Large intestine (tissue), 3 donors: ENCODE results near the gene SEMA6A. TPM values are rescaled to one million over a fixed set of nuclear protein-coding genes. Genes with fewer than 3 reads are reported as not detected.

Source experiments
- DNase-seq, 2 donors: peaks; one replicate each; pipeline versions ENCODE4 v3.0.0 to v3.0.0-alpha.2; 2013
- H3K27ac ChIP-seq: one replicate; pipeline ENCODE4 v1.5.1; 2013; ENCODE audit warnings: low read length
- H3K27me3 ChIP-seq: 2 replicates; pipeline ENCODE4 v1.6.1; 2013; ENCODE audit warnings: low read length; ENCODE audit not compliant: control insufficient read depth, insufficient read depth
- H3K36me3 ChIP-seq: 2 replicates; pipeline ENCODE4 v1.6.1; 2013; ENCODE audit warnings: low read length; ENCODE audit not compliant: control insufficient read depth, insufficient read depth
- H3K4me1 ChIP-seq: one replicate; pipeline ENCODE4 v1.6.1; 2013; ENCODE audit warnings: low read length; ENCODE audit not compliant: control insufficient read depth, insufficient read depth
- H3K4me3 ChIP-seq: one replicate; pipeline ENCODE4 v1.5.1; 2013; ENCODE audit warnings: low read length
- H3K9me3 ChIP-seq: one replicate; pipeline ENCODE4 v1.6.1; 2013; ENCODE audit warnings: mild to moderate bottlenecking, low read depth, low read length, moderate library complexity; ENCODE audit not compliant: control insufficient read depth
- WGBS: methylation state at CpG from one replicate; pipeline ENCODE4 v1.1.5; 2013; ENCODE audit warnings: low lambda C conversion rate; ENCODE audit not compliant: insufficient coverage; 5-methylcytosine and 5-hydroxymethylcytosine counted together
- polyA plus RNA-seq: library from polyadenylated mRNA; unstranded; fragments of 120-200 nt; gene quantifications from one replicate; pipeline ENCODE4 v1.2.1, GENCODE V29; 2013

The SEMA6A gene
- polyA plus RNA-seq, 1 donor: 55.9 TPM

- H3K4me3 ChIP-seq: no peak overlapping the region
- no peaks in the 10 kb centered on the region for H3K9me3 ChIP-seq
- H3K4me1 ChIP-seq: peaks cover 16% of the 10 kb centered on the region
- H3K36me3 ChIP-seq: peaks cover under 1% of the 10 kb centered on the region
- DNase-seq: no peak
- H3K27me3 ChIP-seq: no peaks in the 10 kb centered on the region
- no peak overlapping the region for H3K27ac ChIP-seq
- no CpG with 5 or more reads among the region's 6 CpGs for WGBS
These were observed 65.0 kb downstream of the SEMA6A start for GRCh38 chr5:116509483-116510244.

- WGBS: 100% methylated on average over 3 of the region's 6 CpGs
- Histone ChIP-seq H3K27ac (no peak overlapping the region), H3K4me1 (peaks cover 16% of the 10 kb centered on the region), H3K36me3 (peaks cover 7% of the 10 kb centered on the region), H3K27me3 (no peaks in the 10 kb centered on the region), H3K4me3 (no peak overlapping the region), H3K9me3 (no peaks in the 10 kb centered on the region)
- DNase-seq: no peak
These were observed 65.8 kb downstream of the SEMA6A start for GRCh38 chr5:116508835-116509234.

GRCh38 chr5:116507941-116508655 is 66.5 kb downstream of the SEMA6A start:
- DNase-seq: no peak
- WGBS: 100% methylated on average over 2 of the region's 10 CpGs
- Histone ChIP-seq H3K27ac (no peak overlapping the region), H3K36me3 (peaks cover 14% of the 10 kb centered on the region), H3K27me3 (no peaks in the 10 kb centered on the region), H3K9me3 (no peaks in the 10 kb centered on the region), H3K4me3 (no peak overlapping the region), H3K4me1 (peaks cover 16% of the 10 kb centered on the region)

GRCh38 chr5:116507051-116507537 is 67.5 kb downstream of the SEMA6A start:
- DNase-seq: no peak
- H3K4me1 ChIP-seq: peaks cover 15% of the 10 kb centered on the region
- H3K27me3 ChIP-seq: no peaks in the 10 kb centered on the region
- no peak overlapping the region for H3K27ac ChIP-seq
- peaks cover 19% of the 10 kb centered on the region for H3K36me3 ChIP-seq
- H3K9me3 ChIP-seq: no peaks in the 10 kb centered on the region
- WGBS: no CpG with 5 or more reads among the region's 3 CpGs
- no peak overlapping the region for H3K4me3 ChIP-seq

GRCh38 chr5:116506488-116506887 is 68.1 kb downstream of the SEMA6A start:
- H3K36me3 ChIP-seq: peaks cover 24% of the 10 kb centered on the region
- no peak overlapping the region for H3K4me3 ChIP-seq
- WGBS: 83% methylated on average over 1 of the region's 2 CpGs
- no peaks in the 10 kb centered on the region for H3K27me3 ChIP-seq
- no peak overlapping the region for H3K27ac ChIP-seq
- no peak for DNase-seq
- H3K9me3 ChIP-seq: no peaks in the 10 kb centered on the region
- H3K4me1 ChIP-seq: peaks cover 9% of the 10 kb centered on the region

GRCh38 chr5:116504593-116505166 is 69.9 kb downstream of the SEMA6A start:
- Histone ChIP-seq H3K27ac (no peak overlapping the region), H3K4me1 (peaks cover 5% of the 10 kb centered on the region)

GRCh38 chr5:116502616-116503015 is 72.0 kb downstream of the SEMA6A start:
- H3K9me3 ChIP-seq: no peaks in the 10 kb centered on the region
- H3K4me1 ChIP-seq: peaks cover 10% of the 10 kb centered on the region
- WGBS: no CpG with 5 or more reads among the region's 3 CpGs
- H3K36me3 ChIP-seq: peaks cover 35% of the 10 kb centered on the region
- no peak overlapping the region for H3K4me3 ChIP-seq
- no peak for DNase-seq
- H3K27ac ChIP-seq: no peak overlapping the region
- H3K27me3 ChIP-seq: no peaks in the 10 kb centered on the region

More at GRCh38 chr5:116504593-116505166, 69.9 kb downstream of the SEMA6A start:
- Histone ChIP-seq H3K9me3 (no peaks in the 10 kb centered on the region), H3K36me3 (peaks cover 35% of the 10 kb centered on the region), H3K4me3 (no peak overlapping the region), H3K27me3 (no peaks in the 10 kb centered on the region)
- DNase-seq: no peak
- WGBS: 100% methylated on average over 2 of the region's 8 CpGs

GRCh38 chr5:116502138-116502537 is 72.5 kb downstream of the SEMA6A start:
- no peak for DNase-seq
- H3K4me3 ChIP-seq: no peak overlapping the region
- H3K27me3 ChIP-seq: no peaks in the 10 kb centered on the region
- H3K4me1 ChIP-seq: peaks cover 10% of the 10 kb centered on the region
- H3K36me3 ChIP-seq: peaks cover 38% of the 10 kb centered on the region
- no peaks in the 10 kb centered on the region for H3K9me3 ChIP-seq
- no CpG with 5 or more reads among the region's 4 CpGs for WGBS
- H3K27ac ChIP-seq: no peak overlapping the region

GRCh38 chr5:116498503-116499048 is 76.0 kb downstream of the SEMA6A start:
- DNase-seq: peak; percentile 18 to 58
- no peaks in the 10 kb centered on the region for H3K9me3 ChIP-seq
- peaks cover 10% of the 10 kb centered on the region for H3K4me1 ChIP-seq
- no peaks in the 10 kb centered on the region for H3K27me3 ChIP-seq
- WGBS: no CpG with 5 or more reads among the region's 4 CpGs
- peaks cover 54% of the 10 kb centered on the region for H3K36me3 ChIP-seq
- no peak overlapping the region for H3K4me3 ChIP-seq
- peak overlapping the region; percentile 30 for H3K27ac ChIP-seq

GRCh38 chr5:116497631-116498030 is 77.0 kb downstream of the SEMA6A start:
- no peak for DNase-seq
- H3K4me1 ChIP-seq: peaks cover 14% of the 10 kb centered on the region
- H3K27me3 ChIP-seq: no peaks in the 10 kb centered on the region
- H3K4me3 ChIP-seq: no peak overlapping the region
- 94% methylated on average over 4 of the region's 5 CpGs for whole genome bisulfite sequencing
- H3K9me3 ChIP-seq: no peaks in the 10 kb centered on the region
- peaks cover 50% of the 10 kb centered on the region for H3K36me3 ChIP-seq
- H3K27ac ChIP-seq: no peak overlapping the region
